T-cell (primary cell): ENCODE data around the gene SMIM15. TPM values are rescaled to one million over a fixed set of nuclear protein-coding genes. Genes with fewer than 3 reads are reported as not detected.

Experiments
- ATAC-seq, 4 experiments: fragments of 200-7000 bp in 3 of 4; fragments of 150-1000 bp in 1 of 4; cut with Tn5 transposase; replicated peaks in 1 of 4; 1 replicate in 3 of 4; 2 replicates in 1 of 4; pipeline ENCODE4 v1.10.0; 2021; ENCODE audit warnings: moderate library complexity in 3 of 4, mild to moderate bottlenecking in 2 of 4, moderate number of reproducible peaks in 1 of 4
- CTCF ChIA-PET, 2 donors: fragments of 300-600 bp; sonication (Branson Sonifier 250); formaldehyde crosslinking; loops; one replicate each; lab custom pipeline; 2022; ENCODE audit warnings: antibody characterized with exemption in 2 of 2; lab: Charles Lee
- POLR2A ChIA-PET, 2 donors: fragments of 300-600 bp; sonication (Branson Sonifier 250); formaldehyde crosslinking; loops; one replicate each; lab custom pipeline; 2022; ENCODE audit warnings: antibody characterized with exemption in 2 of 2; lab: Charles Lee
- DNase-seq, 35 experiments: peaks; one replicate each; pipeline versions ENCODE4 v3.0.0 to v3.0.0-alpha.2; 2013 to 2023
- H3K27ac ChIP-seq: one replicate; pipeline ENCODE4 v1.5.1; 2013; ENCODE audit warnings: low read length
- H3K27me3 ChIP-seq, 2 experiments: replicated peaks in 1 of 2; 1 replicate in 1 of 2; 2 replicates in 1 of 2; pipeline versions ENCODE4 v1.6.1 to v1.7.0; 2013; ENCODE audit warnings: low read length in 1 of 2, mixed read lengths in 1 of 2; ENCODE audit not compliant: control insufficient read depth in 2 of 2, insufficient read depth in 2 of 2; ENCODE audit errors: extremely low read depth in 1 of 2
- H3K36me3 ChIP-seq, 2 donors: 1 replicate in 1 of 2; 2 replicates in 1 of 2; pipeline versions ENCODE4 v1.6.1 to v1.7.0; 2013; ENCODE audit warnings: low read length in 1 of 2; ENCODE audit not compliant: control insufficient read depth in 2 of 2, insufficient read depth in 1 of 2; ENCODE audit errors: extremely low read depth in 1 of 2
- H3K4me1 ChIP-seq, 2 experiments: 1 replicate in 1 of 2; 2 replicates in 1 of 2; pipeline versions ENCODE4 v1.6.1 to v1.7.0; 2013; ENCODE audit warnings: low read length in 2 of 2, mixed read lengths in 1 of 2; ENCODE audit not compliant: insufficient read depth in 2 of 2, control insufficient read depth in 1 of 2; ENCODE audit errors: extremely low read depth in 1 of 2
- H3K4me3 ChIP-seq, 2 donors: 1 replicate in 1 of 2; 2 replicates in 1 of 2; pipeline versions ENCODE4 v1.5.1 to v1.7.0; 2013; ENCODE audit warnings: mild to moderate bottlenecking in 2 of 2, low read length in 1 of 2, moderate library complexity in 1 of 2; ENCODE audit not compliant: control insufficient read depth in 1 of 2; ENCODE audit errors: extremely low read depth in 1 of 2
- H3K9me3 ChIP-seq: 2 replicates; pipeline ENCODE4 v1.7.0; 2013
- H3K27ac Mint-ChIP-seq, 2 donors: one replicate each; pipeline ENCODE4 v1.8.0; 2020 to 2021; ENCODE audit warnings: mild to moderate bottlenecking in 2 of 2, mixed read lengths in 2 of 2
- H3K27me3 Mint-ChIP-seq, 2 donors: one replicate each; pipeline ENCODE4 v1.8.0; 2021 to 2022; ENCODE audit warnings: mixed read lengths in 2 of 2
- H3K36me3 Mint-ChIP-seq: one replicate; pipeline ENCODE4 v1.8.0; 2021; ENCODE audit warnings: mixed read lengths
- H3K4me1 Mint-ChIP-seq, 3 donors: one replicate each; pipeline ENCODE4 v1.8.0; 2020 to 2022; ENCODE audit warnings: mixed read lengths in 3 of 3, mild to moderate bottlenecking in 1 of 3
- H3K4me3 Mint-ChIP-seq, 3 donors: one replicate each; pipeline ENCODE4 v1.8.0; 2020 to 2022; ENCODE audit warnings: mild to moderate bottlenecking in 3 of 3, mixed read lengths in 3 of 3, moderate library complexity in 3 of 3
- H3K9me3 Mint-ChIP-seq, 3 donors: one replicate each; pipeline ENCODE4 v1.8.0; 2020 to 2022; ENCODE audit warnings: mixed read lengths in 3 of 3
- WGBS: methylation state at CpG from one replicate; pipeline ENCODE4 v1.1.5; 2013; ENCODE audit warnings: missing lambda C conversion rate; ENCODE audit not compliant: insufficient coverage; 5-methylcytosine and 5-hydroxymethylcytosine counted together
- total RNA-seq, 35 experiments: library from RNA in 6 of 35; stranded (reverse) in 6 of 35; fragments of 120-200 nt in 1 of 35; gene quantifications; one replicate each; pipeline versions ENCODE4 v1.2.1 to v1.2.4 and lab custom pipeline; 2013 to 2026

Gene SMIM15
- total RNA-seq, 5 donors from 2014 or later (not counting 1 experiment from before 2014, with no cell fraction given): 18.0 to 34.8 (median 33.8) TPM

DNA sequence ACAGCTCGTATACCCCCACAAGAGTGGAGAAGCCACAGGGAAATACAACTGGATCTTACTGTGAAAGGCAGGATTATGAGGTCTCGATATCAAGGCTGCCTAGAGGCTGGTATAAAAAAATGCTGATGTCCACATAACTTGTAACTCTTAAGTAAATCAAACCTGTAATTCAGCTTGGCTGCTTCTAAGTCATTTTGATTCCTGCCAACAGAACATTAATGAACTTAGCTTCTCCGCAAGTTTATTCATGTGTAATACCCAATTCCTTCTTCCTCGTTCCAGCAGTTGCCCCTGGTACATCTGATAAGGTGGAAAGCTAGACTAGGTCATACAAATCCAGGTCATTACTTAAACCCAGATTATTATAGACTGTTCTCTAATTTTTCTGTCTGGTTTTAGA, 16.4 kb upstream of the SMIM15 start:
- H3K27ac ChIP-seq: no peak overlapping the region
- no peak overlapping the region for H3K4me3 Mint-ChIP-seq
- H3K27me3 Mint-ChIP-seq: peaks cover 4 to 6% of the 10 kb centered on the region in 2 donors
- H3K27ac Mint-ChIP-seq: no peak overlapping the region
- ChIA-PET CTCF (no interaction called here), POLR2A (no interaction called here)
- H3K4me1 Mint-ChIP-seq: peaks cover 5 to 7% (median 6%) of the 10 kb centered on the region in 3 donors
- H3K27me3 ChIP-seq: no peaks in the 10 kb centered on the region
- no peaks in the 10 kb centered on the region for H3K36me3 Mint-ChIP-seq
- ATAC-seq (no peak), DNase-seq (no peak)
- no peaks in the 10 kb centered on the region for H3K9me3 Mint-ChIP-seq
- no peaks in the 10 kb centered on the region for H3K4me1 ChIP-seq
- H3K36me3 ChIP-seq: no peaks in the 10 kb centered on the region
- H3K9me3 ChIP-seq: no peaks in the 10 kb centered on the region
- no CpG with 5 or more reads among the region's 4 CpGs for WGBS
- no peak overlapping the region for H3K4me3 ChIP-seq

- Histone ChIP-seq H3K27me3 (no peaks in the 10 kb centered on the region), H3K27ac (no peak overlapping the region), H3K4me3 (no peak overlapping the region), H3K9me3 (no peaks in the 10 kb centered on the region), H3K36me3 (no peaks in the 10 kb centered on the region), H3K4me1 (no peaks in the 10 kb centered on the region)
- Mint-ChIP-seq H3K9me3 (no peaks in the 10 kb centered on the region), H3K4me1 (peaks cover 5 to 7% (median 6%) of the 10 kb centered on the region in 3 donors), H3K27ac (no peak overlapping the region), H3K36me3 (no peaks in the 10 kb centered on the region), H3K4me3 (no peak overlapping the region), H3K27me3 (peaks cover 4 to 9% of the 10 kb centered on the region in 2 donors)
- ATAC-seq (no peak), DNase-seq (no peak)
- ChIA-PET CTCF (no interaction called here), POLR2A (no interaction called here)
- WGBS: 83% methylated on average over 5 of the region's 7 CpGs
These were observed 15.4 kb upstream of the SMIM15 start for GRCh38 chr5:61177716-61178115.

- Mint-ChIP-seq H3K27ac (no peak overlapping the region), H3K36me3 (no peaks in the 10 kb centered on the region), H3K4me3 (no peak overlapping the region), H3K27me3 (peaks cover 4 to 9% of the 10 kb centered on the region in 2 donors), H3K4me1 (peaks cover under 1 to 6% (median 5%) of the 10 kb centered on the region in 3 donors), H3K9me3 (no peaks in the 10 kb centered on the region)
- Histone ChIP-seq H3K4me1 (no peaks in the 10 kb centered on the region), H3K4me3 (no peak overlapping the region), H3K27ac (no peak overlapping the region), H3K27me3 (no peaks in the 10 kb centered on the region), H3K9me3 (no peaks in the 10 kb centered on the region), H3K36me3 (no peaks in the 10 kb centered on the region)
- ChIA-PET CTCF (interaction anchor here in 1 of 2 donors (0.5 kb wide), 1 partner anchor 14 kb away, joined by 5 read pairs; no protein-coding TSS in a partner anchor), POLR2A (no interaction called here)
- ATAC-seq (no peak), DNase-seq (no peak)
- WGBS: 94% methylated on average over 2 of the region's 3 CpGs
These were observed 14.8 kb upstream of the SMIM15 start for GRCh38 chr5:61177070-61177469.

- Histone ChIP-seq H3K4me1 (no peaks in the 10 kb centered on the region), H3K9me3 (no peaks in the 10 kb centered on the region), H3K36me3 (no peaks in the 10 kb centered on the region), H3K27ac (no peak overlapping the region), H3K27me3 (no peaks in the 10 kb centered on the region), H3K4me3 (no peak overlapping the region)
- CTCF ChIA-PET: interaction anchor here in 1 of 2 donors (0.5 kb wide), 1 partner anchor 15 kb away, joined by 5 read pairs; no protein-coding TSS in a partner anchor
- POLR2A ChIA-PET: no interaction called here
- no peak overlapping the region for H3K27ac Mint-ChIP-seq
- WGBS: 100% methylated on average over 2 of the region's 3 CpGs
- peaks cover 0 to 6% (median 5%) of the 10 kb centered on the region in 3 donors for H3K4me1 Mint-ChIP-seq
- no peaks in the 10 kb centered on the region for H3K9me3 Mint-ChIP-seq
- H3K4me3 Mint-ChIP-seq: no peak overlapping the region
- peaks cover 4 to 9% of the 10 kb centered on the region in 2 donors for H3K27me3 Mint-ChIP-seq
- H3K36me3 Mint-ChIP-seq: no peaks in the 10 kb centered on the region
- DNase-seq (no peak), ATAC-seq (no peak)
These were observed 14.4 kb upstream of the SMIM15 start for GRCh38 chr5:61176631-61177030.

- no peak overlapping the region for H3K27ac ChIP-seq
- no CpG with 5 or more reads among the region's 1 CpG for WGBS
- H3K36me3 ChIP-seq: no peaks in the 10 kb centered on the region
- H3K27me3 Mint-ChIP-seq: peaks cover 0 to 4% of the 10 kb centered on the region in 2 donors
- DNase-seq: no peak
- no peaks in the 10 kb centered on the region for H3K9me3 Mint-ChIP-seq
- ChIA-PET POLR2A (interaction anchor here in 1 of 2 donors (0.7 kb wide), 1 partner anchor 372 kb away, joined by 4 read pairs; no protein-coding TSS in a partner anchor), CTCF (interaction anchor here in 1 of 2 donors (0.6 kb wide), 1 partner anchor 243 kb away, joined by 3 read pairs; no protein-coding TSS in a partner anchor)
- no peak for ATAC-seq
- H3K9me3 ChIP-seq: no peaks in the 10 kb centered on the region
- H3K36me3 Mint-ChIP-seq: no peaks in the 10 kb centered on the region
- no peak overlapping the region for H3K4me3 Mint-ChIP-seq
- no peaks in the 10 kb centered on the region for H3K4me1 Mint-ChIP-seq
- H3K27ac Mint-ChIP-seq: no peak overlapping the region
- no peaks in the 10 kb centered on the region for H3K4me1 ChIP-seq
- no peak overlapping the region for H3K4me3 ChIP-seq
- H3K27me3 ChIP-seq: no peaks in the 10 kb centered on the region
These were observed 9.2 kb upstream of the SMIM15 start for GRCh38 chr5:61171479-61171878.

DNA sequence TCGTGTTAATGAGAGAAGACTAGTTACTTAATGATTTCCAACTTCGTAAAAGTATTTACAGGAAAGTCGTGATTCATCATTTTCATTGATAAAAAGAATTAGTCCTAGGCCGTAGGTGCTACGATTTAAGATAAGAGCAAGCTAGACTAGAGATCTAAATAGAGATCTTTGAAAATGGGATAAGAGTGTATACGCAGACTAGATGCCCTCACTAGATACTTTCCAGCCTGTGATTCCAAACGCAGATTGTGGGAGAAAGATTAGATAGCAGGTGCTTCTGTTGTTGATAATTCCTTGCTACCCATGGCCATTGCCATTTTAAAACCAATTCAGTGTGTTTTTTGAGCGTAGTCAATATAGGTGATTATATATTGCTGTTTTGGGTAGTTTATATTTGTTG, 6.7 kb upstream of the SMIM15 start:
- H3K27me3 ChIP-seq: no peaks in the 10 kb centered on the region
- no peak overlapping the region for H3K27ac ChIP-seq
- no peak overlapping the region for H3K4me3 ChIP-seq
- Mint-ChIP-seq H3K4me1 (peaks cover 0 to 5% (median 0%) of the 10 kb centered on the region in 3 donors), H3K9me3 (no peaks in the 10 kb centered on the region), H3K27me3 (peaks cover 0 to 4% of the 10 kb centered on the region in 2 donors), H3K27ac (no peak overlapping the region), H3K36me3 (no peaks in the 10 kb centered on the region), H3K4me3 (no peak overlapping the region)
- H3K36me3 ChIP-seq: no peaks in the 10 kb centered on the region
- H3K4me1 ChIP-seq: no peaks in the 10 kb centered on the region
- H3K9me3 ChIP-seq: no peaks in the 10 kb centered on the region
- POLR2A ChIA-PET: no interaction called here
- 98% methylated on average over 5 of the region's 8 CpGs for WGBS
- CTCF ChIA-PET: interaction anchor here in 1 of 2 donors (0.6 kb wide), 1 partner anchor 662 kb away, joined by 3 read pairs; no protein-coding TSS in a partner anchor
- ATAC-seq (no peak), DNase-seq (no peak)
